Ovary (tissue), 9 donors: ENCODE measurements around the gene DDAH2. TPM values are rescaled to one million over a fixed set of nuclear protein-coding genes. Genes with fewer than 3 reads are reported as not detected.

Experiments
- DNase-seq, 5 donors: peaks; one replicate each; pipeline ENCODE4 v3.0.0-alpha.2; 2019 to 2020
- H3K27ac ChIP-seq, 2 donors: fragments of 200-600 bp; one replicate each; pipeline versions ENCODE4 v1.5.1 to v1.8.0; 2019 to 2022
- H3K27me3 ChIP-seq: fragments of 200-600 bp; one replicate; pipeline ENCODE4 v1.8.0; 2022
- H3K36me3 ChIP-seq: fragments of 200-600 bp; sonication (generic); one replicate; pipeline ENCODE4 v1.5.1; 2019
- H3K4me1 ChIP-seq: one replicate; pipeline ENCODE4 v1.8.1; 2013; ENCODE audit warnings: mild to moderate bottlenecking, moderate library complexity; ENCODE audit not compliant: insufficient read depth
- H3K4me3 ChIP-seq: fragments of 200-600 bp; sonication (generic); one replicate; pipeline ENCODE4 v1.5.1; 2017
- H3K9me3 ChIP-seq, 2 donors: fragments of 200-600 bp in 1 of 2; sonication (generic) in 1 of 2; one replicate each; pipeline versions ENCODE4 v1.5.1 to v1.8.1; 2013 to 2019; ENCODE audit warnings: mild to moderate bottlenecking in 1 of 2, moderate library complexity in 1 of 2
- EP300 ChIP-seq: sonication (generic); formaldehyde crosslinking; IDR thresholded peaks from one replicate; pipeline ENCODE4 v1.6.1; 2017; ENCODE audit warnings: antibody characterized with exemption
- POLR2A ChIP-seq: fragments of 450-650 bp; IDR thresholded peaks from one replicate; pipeline ENCODE4 v1.6.1; 2017; ENCODE audit warnings: antibody characterized with exemption, mild to moderate bottlenecking, moderate library complexity
- WGBS, 3 donors: extraction: QIAGEN DNeasy Blood & Tissue Kit in 1 of 3; methylation state at CpG; one replicate each; pipeline versions ENCODE4 v1.1.5 to v1.1.7; 2013 to 2017; 5-methylcytosine and 5-hydroxymethylcytosine counted together
- intact Hi-C, 4 donors: fragments of 100-400 bp; cut with DNase I; formaldehyde crosslinking; loops; one replicate each; pipeline versions ENCODE4 v1.11.0 to v1.15.1; 2022 to 2023
- polyA plus RNA-seq, 2 donors: library from polyadenylated mRNA; stranded (reverse); fragments of 200-250 nt in 1 of 2; fragments of 350-450 nt in 1 of 2; fragmentation: Illumina TruSeq in 1 of 2; extraction: RNeasy Lipid Tissue Mini Kit (QIAGEN cat#74804) in 1 of 2; gene quantifications; one replicate each; pipeline ENCODE4 v1.2.3, GENCODE V29; 2013 to 2014
- total RNA-seq, 7 donors: library from RNA; depleted of rRNA in 2 of 7; stranded (reverse); fragments of >200 nt in 2 of 7; fragmentation: NEBNext Ultra II Directional in 3 of 7; extraction: Animal tissue kit (Norgen Biotek cat#: 25700) in 3 of 7; gene quantifications; one replicate each; pipeline versions ENCODE4 v1.1.0 to v1.2.4, GENCODE V29; 2016 to 2023
- TF ChIP-seq, protein P1 (sequence below), 3 donors: fragments of 450-650 bp in 2 of 3; fragments of 200-600 bp in 1 of 3; IDR thresholded peaks; one replicate each; pipeline versions ENCODE4 v1.5.1 to v1.8.0; 2016 to 2022; ENCODE audit warnings: antibody characterized with exemption in 3 of 3, mild to moderate bottlenecking in 1 of 3
- donor health status: DM: no; HTN: no; CAD: no; lungs with moderate emphysema.
- donor health status: DM: no; HTN: no; CAD: no.
- donor health status: Bipolar disorder and iron deficiency.
- donor health status: DM: yes; HTN: yes; CAD: no.
- donor health status: DM: no; HTN: no; CAD: no.
- donor health status: DM: yes; HTN: yes; CAD: no.

DDAH2 gene
- total and polyA plus RNA-seq, 9 donors = 23.9 to 139 (median 95.2) TPM

DNA sequence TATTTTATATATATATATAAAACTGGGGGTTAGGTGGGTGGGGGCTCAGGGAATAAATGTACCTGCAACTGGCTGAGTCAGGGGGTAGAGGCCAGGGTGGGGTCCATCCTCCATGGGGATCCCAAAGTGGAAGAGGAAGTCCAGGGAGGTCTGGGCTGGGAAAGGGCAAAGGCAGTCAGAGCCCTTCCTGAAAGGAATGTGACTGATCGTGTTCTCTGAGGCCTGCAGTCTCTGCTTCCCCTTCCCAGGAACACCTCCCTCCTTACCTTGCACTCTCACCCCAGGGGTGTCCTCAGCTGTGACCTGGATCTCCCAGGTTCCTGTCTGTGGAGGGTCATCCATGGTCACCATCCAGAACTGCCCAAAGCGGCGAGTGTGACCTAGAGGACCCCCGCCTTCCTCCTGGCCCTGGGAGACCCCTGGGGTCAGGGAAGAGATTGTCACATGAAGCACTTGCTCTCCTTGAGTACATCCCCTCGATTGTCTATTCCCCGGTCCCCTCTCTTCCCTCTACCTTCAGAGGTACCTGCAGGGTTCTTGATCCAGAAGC is 38.1 kb upstream of the DDAH2 start:
- peaks cover 3% of the 10 kb centered on the region for H3K4me1 ChIP-seq
- DNase-seq = no peak
- H3K4me3 ChIP-seq = no peak overlapping the region
- H3K9me3 ChIP-seq = no peaks in the 10 kb centered on the region
- no peaks in the 10 kb centered on the region for H3K36me3 ChIP-seq
- no peaks in the 10 kb centered on the region for H3K27me3 ChIP-seq
- TF ChIP-seq, protein P1, sequence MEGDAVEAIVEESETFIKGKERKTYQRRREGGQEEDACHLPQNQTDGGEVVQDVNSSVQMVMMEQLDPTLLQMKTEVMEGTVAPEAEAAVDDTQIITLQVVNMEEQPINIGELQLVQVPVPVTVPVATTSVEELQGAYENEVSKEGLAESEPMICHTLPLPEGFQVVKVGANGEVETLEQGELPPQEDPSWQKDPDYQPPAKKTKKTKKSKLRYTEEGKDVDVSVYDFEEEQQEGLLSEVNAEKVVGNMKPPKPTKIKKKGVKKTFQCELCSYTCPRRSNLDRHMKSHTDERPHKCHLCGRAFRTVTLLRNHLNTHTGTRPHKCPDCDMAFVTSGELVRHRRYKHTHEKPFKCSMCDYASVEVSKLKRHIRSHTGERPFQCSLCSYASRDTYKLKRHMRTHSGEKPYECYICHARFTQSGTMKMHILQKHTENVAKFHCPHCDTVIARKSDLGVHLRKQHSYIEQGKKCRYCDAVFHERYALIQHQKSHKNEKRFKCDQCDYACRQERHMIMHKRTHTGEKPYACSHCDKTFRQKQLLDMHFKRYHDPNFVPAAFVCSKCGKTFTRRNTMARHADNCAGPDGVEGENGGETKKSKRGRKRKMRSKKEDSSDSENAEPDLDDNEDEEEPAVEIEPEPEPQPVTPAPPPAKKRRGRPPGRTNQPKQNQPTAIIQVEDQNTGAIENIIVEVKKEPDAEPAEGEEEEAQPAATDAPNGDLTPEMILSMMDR (IDR thresholded peaks at IDR 0.05) = no peak
- no peak for TF ChIP-seq EP300
- TF ChIP-seq POLR2A = no peak
- intact Hi-C loops = no loop called here
- 75 to 84% (median 82%) methylated on average over 6 of the region's 6 CpGs for WGBS, 3 donors
- H3K27ac ChIP-seq = no peak overlapping the region

- Histone ChIP-seq H3K36me3 (no peaks in the 10 kb centered on the region), H3K9me3 (no peaks in the 10 kb centered on the region), H3K4me1 (peaks cover 3% of the 10 kb centered on the region), H3K27me3 (no peaks in the 10 kb centered on the region), H3K27ac (no peak overlapping the region), H3K4me3 (no peak overlapping the region)
- DNase-seq = no peak
- intact Hi-C loops = no loop called here
- TF ChIP-seq EP300 = no peak
- TF ChIP-seq, protein P1 (IDR thresholded peaks at IDR 0.05) = no peak
- no peak for TF ChIP-seq POLR2A
- WGBS, 3 donors = 29 to 41% (median 30%) methylated on average over 41 to 42 of the region's 42 CpGs
Measured at GRCh38 chr6:31765910-31766794, 37.1 kb upstream of the DDAH2 start.

DNA sequence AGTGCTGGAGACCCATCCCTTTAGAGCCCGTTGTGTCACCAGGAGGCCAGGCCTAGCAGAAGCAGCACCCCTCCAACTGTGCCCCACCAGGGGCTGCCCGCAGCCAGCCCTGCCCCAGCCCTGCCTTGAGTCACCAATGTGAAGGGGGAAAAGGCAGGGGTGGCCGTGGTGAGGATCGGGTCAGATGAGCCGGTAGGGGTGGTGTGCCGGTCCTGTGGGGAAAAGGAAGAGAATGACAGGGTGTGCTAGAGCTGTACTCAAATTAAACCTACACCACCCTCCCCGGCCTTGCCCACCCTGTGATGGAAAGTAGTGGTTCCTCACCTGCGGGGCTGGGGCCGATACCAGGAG is 36.4 kb upstream of the DDAH2 start:
- 86 to 91% (median 88%) methylated on average over 9 of the region's 9 CpGs for WGBS, 3 donors
- no peak for TF ChIP-seq EP300
- TF ChIP-seq POLR2A = no peak
- TF ChIP-seq, protein P1 (IDR thresholded peaks at IDR 0.05) = no peak
- Histone ChIP-seq H3K9me3 (no peaks in the 10 kb centered on the region), H3K4me1 (peaks cover 3% of the 10 kb centered on the region), H3K4me3 (no peak overlapping the region), H3K27ac (no peak overlapping the region), H3K27me3 (no peaks in the 10 kb centered on the region), H3K36me3 (no peaks in the 10 kb centered on the region)
- intact Hi-C loops = no loop called here
- no peak for DNase-seq

DNA sequence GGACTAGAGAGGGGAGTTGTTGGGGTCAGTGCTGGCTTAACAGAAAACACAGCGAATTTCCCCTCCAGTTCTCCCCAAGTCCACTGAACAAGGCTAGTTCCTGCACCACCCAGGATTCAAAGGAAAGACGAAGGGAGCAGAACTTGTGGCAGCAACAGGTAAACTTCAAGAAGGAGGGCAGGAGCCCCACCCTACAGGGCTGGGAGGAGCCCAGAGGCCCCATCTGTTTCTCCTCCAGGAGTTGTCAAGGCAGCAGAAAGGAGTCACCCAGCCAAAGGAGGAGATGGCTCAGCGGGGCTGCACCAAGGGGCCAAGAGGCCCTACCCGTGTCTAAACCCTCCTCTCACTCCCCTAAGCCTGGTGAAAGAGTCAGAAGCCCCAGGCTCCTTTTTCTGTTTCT is 35.1 kb upstream of the DDAH2 start:
- Histone ChIP-seq H3K4me1 (peaks cover 3% of the 10 kb centered on the region), H3K4me3 (no peak overlapping the region), H3K36me3 (no peaks in the 10 kb centered on the region), H3K9me3 (no peaks in the 10 kb centered on the region), H3K27me3 (no peaks in the 10 kb centered on the region), H3K27ac (no peak overlapping the region)
- TF ChIP-seq, protein P1 (IDR thresholded peaks at IDR 0.05) = no peak
- TF ChIP-seq EP300 (no peak), POLR2A (no peak)
- intact Hi-C loops = no loop called here
- WGBS, 3 donors = 57 to 71% (median 68%) methylated on average over 4 of the region's 4 CpGs
- no peak for DNase-seq
